Measurements from ENCODE around the gene ATXN10. TPM values are rescaled to one million over a fixed set of nuclear protein-coding genes. Genes with fewer than 3 reads are reported as not detected.

Gene ATXN10
- total and polyA plus RNA-seq, 3 donors from 2014 or later: 171 to 204 (median 176) TPM

- intact Hi-C loops (cut with DNase I; ENCODE audit: low total_unique reads): no loop called here
- 79 to 92% methylated on average over 13 to 22 of the region's 22 CpGs for WGBS, 2 donors
- no peak for DNase-seq
- Histone ChIP-seq H3K9me3 (no peaks in the 10 kb centered on the region), H3K27me3 (no peaks in the 10 kb centered on the region), H3K4me1 (no peaks in the 10 kb centered on the region), H3K36me3 (ENCODE audit: low read depth, missing control alignments) (no peaks in the 10 kb centered on the region), H3K4me3 (no peak overlapping the region), H3K27ac (no peak overlapping the region)
- no peak for TF ChIP-seq POLR2A (IDR thresholded peaks at IDR 0.05)
- no peak for TF ChIP-seq CTCF (IDR thresholded peaks at IDR 0.05)
Measured at GRCh38 chr22:45887202-45888131, 215.8 kb downstream of the ATXN10 start.

GRCh38 chr22:45888221-45889092, 216.8 kb downstream of the ATXN10 start:
- intact Hi-C loops (cut with DNase I; ENCODE audit: low total_unique reads): no loop called here

GRCh38 chr22:45889093-45889538, 217.5 kb downstream of the ATXN10 start:
- no peak overlapping the region for H3K27ac ChIP-seq
- no peaks in the 10 kb centered on the region for H3K9me3 ChIP-seq
- H3K4me3 ChIP-seq: peak overlapping the region in 1 of 2 donors; percentile 18
- WGBS, 2 donors: 75% methylated on average over 10 of the region's 10 CpGs; no CpG with 5 or more reads in 1 of the 2 donors
- no peaks in the 10 kb centered on the region for H3K4me1 ChIP-seq
- H3K36me3 ChIP-seq (ENCODE audit: low read depth, missing control alignments): no peaks in the 10 kb centered on the region
- TF ChIP-seq CTCF (IDR thresholded peaks at IDR 0.05) (no peak), POLR2A (IDR thresholded peaks at IDR 0.05) (no peak)
- DNase-seq: no peak
- intact Hi-C loops (cut with DNase I; ENCODE audit: low total_unique reads): no loop called here
- no peaks in the 10 kb centered on the region for H3K27me3 ChIP-seq

More at GRCh38 chr22:45888221-45889092, 216.8 kb downstream of the ATXN10 start:
- no peak for DNase-seq
- Histone ChIP-seq H3K9me3 (no peaks in the 10 kb centered on the region), H3K27me3 (no peaks in the 10 kb centered on the region), H3K27ac (no peak overlapping the region), H3K4me1 (no peaks in the 10 kb centered on the region), H3K4me3 (no peak overlapping the region), H3K36me3 (ENCODE audit: low read depth, missing control alignments) (no peaks in the 10 kb centered on the region)
- TF ChIP-seq CTCF (IDR thresholded peaks at IDR 0.05) (no peak), POLR2A (IDR thresholded peaks at IDR 0.05) (no peak)
- 96 to 97% methylated on average over 22 to 27 of the region's 27 CpGs for WGBS, 2 donors

GRCh38 chr22:45889539-45890350, 218.1 kb downstream of the ATXN10 start:
- H3K4me1 ChIP-seq: no peaks in the 10 kb centered on the region
- H3K4me3 ChIP-seq: peak overlapping the region; percentile 18 to 27
- intact Hi-C loops (cut with DNase I; ENCODE audit: low total_unique reads): no loop called here
- no peaks in the 10 kb centered on the region for H3K9me3 ChIP-seq
- no peak for DNase-seq
- TF ChIP-seq CTCF (IDR thresholded peaks at IDR 0.05) (no peak), POLR2A (IDR thresholded peaks at IDR 0.05) (no peak)
- H3K36me3 ChIP-seq (ENCODE audit: low read depth, missing control alignments): no peaks in the 10 kb centered on the region
- H3K27me3 ChIP-seq: no peaks in the 10 kb centered on the region
- 9 to 39% methylated on average over 15 to 56 of the region's 56 CpGs for WGBS, 2 donors
- no peak overlapping the region for H3K27ac ChIP-seq
